GM21390 (cell line): ENCODE results near the gene PLP2.

Experiments
- ATAC-seq: cut with Tn5 transposase; IDR thresholded peaks from one replicate; pipeline ENCODE4 v1.9.1; 2021; ENCODE audit not compliant: unreplicated experiment

PLP2 gene

GRCh38 chrX:49186125-49187027, 14.7 kb downstream of the PLP2 start, which contains the start of gene PRICKLE3:
TSS of gene PRICKLE3 (minus strand) at chrX:49186373. CDS start at chrX:49186297, 76 bp downstream.
- ATAC-seq = peak; percentile 28

- no peak for ATAC-seq
These were observed 15.3 kb downstream of the PLP2 start for GRCh38 chrX:49187028-49187394.

DNA sequence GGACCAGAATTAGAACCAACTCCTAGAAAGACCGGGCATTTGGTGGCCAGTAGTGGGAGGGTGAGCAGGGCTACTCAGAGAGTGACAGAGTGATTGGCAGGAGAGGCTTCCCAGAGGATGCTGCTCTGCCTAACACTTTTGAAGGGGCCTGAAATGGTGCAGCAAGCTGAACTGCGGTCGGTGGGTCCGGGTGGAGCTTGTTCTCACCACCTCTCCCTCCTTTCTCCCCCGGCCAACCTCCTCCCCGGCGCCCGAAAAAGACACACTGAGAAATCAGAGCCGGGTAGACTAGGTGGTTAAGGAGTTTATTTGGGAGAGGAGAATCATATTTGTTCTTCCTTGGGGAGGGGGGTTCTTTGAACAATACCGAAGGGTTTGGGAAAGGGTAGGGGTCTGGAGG, 15.8 kb downstream of the PLP2 start:
- ATAC-seq = no peak

GRCh38 chrX:49188468-49189076, 16.9 kb downstream of the PLP2 start:
- ATAC-seq = no peak

DNA sequence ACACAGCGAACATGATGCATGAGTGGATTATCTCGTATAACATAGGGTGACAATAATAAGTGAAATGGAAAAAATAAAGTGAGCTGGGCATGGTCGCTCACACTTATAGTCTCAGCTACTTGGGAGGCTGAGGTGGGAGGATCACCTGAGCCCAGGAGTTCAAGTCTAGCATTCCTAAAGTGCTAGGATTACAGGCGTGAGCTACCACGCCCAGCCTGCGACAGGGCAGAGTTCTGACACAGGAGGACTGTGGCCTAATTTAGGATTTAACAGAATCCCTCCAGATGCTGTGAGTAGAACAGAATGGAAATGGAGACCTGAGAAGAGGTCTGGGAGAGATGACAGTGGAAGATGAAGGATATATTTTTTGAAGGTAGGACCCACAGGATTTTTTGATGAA, 17.9 kb downstream of the PLP2 start:
- ATAC-seq = no peak

DNA sequence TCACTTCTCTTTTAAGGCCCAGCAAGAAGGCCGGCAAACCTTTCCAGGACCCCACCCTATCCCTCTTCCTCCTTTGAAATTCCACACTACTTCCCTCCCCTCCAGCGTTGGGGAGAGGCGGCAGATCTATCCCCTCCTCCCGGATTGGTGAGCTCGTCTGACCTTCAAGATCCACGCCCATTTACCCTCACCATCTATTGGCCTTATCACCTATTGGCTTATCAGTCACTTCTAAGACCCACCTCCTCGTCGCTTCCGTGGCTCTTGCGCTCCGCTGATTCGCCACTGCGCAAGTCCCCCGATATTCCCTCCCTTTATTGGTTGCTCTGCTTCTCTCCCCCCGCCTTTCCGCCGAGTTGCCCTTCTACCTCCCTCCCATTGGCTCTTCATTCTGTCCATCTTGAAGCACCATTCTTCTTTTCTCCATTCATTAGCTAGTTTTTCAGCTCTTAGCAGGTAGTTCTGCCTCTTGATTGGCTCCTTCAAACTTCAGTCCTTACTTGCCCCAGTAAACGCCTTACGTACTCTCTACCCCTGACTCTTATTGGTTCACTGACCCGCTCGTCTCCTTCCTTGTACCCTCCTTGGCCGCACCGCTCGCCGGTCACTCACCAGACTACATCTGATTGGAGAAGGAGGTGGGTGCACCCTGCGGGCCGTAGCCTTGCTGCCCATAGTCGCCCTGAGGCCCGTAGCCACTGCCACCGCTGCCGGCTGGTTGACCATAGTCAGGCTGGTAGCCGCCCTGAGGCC, 19.3 kb downstream of the PLP2 start:
- peak; percentile 86 for ATAC-seq

GRCh38 chrX:49191574-49192011, 19.9 kb downstream of the PLP2 start:
- no peak for ATAC-seq

- no peak for ATAC-seq
These were observed 21.1 kb downstream of the PLP2 start for GRCh38 chrX:49192722-49193328.

DNA sequence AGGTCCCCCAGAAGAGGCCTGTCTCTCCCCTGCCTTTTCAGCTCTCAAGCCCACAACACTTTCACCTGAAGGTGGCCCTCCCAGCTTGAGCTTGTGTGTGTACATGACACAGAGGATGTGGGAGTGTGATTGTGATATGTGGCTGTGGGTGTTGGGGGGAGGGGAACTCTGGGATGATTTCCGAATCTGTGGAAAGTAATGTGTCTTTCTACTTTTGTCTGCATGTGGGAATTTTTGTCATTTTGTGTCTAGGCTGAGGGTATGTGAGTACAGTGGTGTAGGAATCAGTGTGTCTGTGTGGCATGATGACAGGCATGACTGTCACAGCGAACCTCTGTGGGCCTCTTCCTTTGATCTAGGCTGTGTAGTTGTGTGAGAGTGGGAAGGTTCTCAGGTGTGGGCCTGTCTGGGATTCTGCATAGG, 21.9 kb downstream of the PLP2 start:
- no peak for ATAC-seq

- no peak for ATAC-seq
These were observed 25.9 kb downstream of the PLP2 start for GRCh38 chrX:49197543-49198087.

GRCh38 chrX:49198540-49199314, 27.0 kb downstream of the PLP2 start:
- no peak for ATAC-seq

GRCh38 chrX:49199315-49199595, 27.6 kb downstream of the PLP2 start:
- ATAC-seq = no peak

DNA sequence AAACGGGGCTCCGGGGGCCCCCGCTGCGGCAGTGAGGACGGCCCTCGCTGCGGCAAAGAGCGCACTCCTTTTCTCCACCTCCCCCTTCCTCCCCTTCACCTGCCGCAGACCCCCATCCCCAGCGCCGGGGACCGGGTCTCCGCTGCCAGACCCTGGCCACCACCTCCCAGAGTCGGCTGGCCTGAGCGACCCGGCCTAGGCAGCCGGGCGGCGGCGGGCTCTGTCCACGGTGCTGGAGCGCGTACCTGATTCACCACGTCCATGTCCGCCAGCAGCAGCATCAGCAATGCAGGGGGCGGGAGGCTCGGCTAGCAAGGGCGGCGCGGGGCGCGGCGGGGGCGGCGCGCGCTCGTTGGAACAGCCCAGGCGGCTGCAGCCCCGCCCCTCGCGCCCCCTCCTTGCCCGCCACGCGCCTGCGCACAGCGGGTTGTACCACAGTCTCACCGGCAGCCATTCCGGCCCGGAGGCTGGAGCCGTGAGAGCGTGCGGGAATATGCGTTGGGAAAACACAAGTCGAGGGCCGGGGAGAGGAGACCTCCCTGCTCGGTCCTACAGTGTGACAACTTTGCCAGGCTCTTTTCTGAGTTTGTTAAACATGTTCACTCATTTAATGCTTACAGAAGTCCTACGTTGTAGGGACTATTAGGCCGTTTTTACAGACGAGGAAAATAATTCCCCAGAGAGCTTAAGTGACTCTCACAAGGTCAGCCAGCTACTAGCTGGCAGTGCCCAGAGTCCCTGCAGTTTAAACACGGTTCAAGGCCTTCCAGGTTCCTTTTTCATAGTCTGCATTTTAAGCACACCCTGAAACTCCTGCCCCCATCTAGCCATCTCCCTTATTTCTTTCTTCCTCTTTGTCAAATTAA, 28.4 kb downstream of the PLP2 start, which contains the start of gene SYP:
SYP (minus strand) TSS at position 288 of the 866 bp plus-strand sequence; CDS start at position 281, 7 bp downstream.
- ATAC-seq = peak; percentile 93

DNA sequence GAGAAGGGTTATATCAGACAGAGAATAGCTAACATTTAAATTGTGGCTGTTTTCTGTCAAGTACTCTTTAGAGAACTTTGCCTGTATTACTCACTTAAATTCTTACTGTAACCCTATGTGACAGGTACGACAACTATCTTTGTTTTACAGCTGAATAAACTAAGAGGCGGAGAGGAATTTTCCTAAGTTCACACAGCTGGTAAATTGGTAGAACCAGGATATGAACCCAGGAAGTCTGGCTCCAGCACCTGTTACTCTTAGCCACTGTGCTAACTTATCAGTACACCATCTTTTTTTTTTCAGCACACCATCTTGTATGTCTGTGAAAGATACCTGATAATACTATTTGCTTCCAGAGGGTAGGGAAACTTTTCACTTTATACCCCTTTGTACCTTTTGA, 30.3 kb downstream of the PLP2 start:
- no peak for ATAC-seq

GRCh38 chrX:49203536-49203935, 31.8 kb downstream of the PLP2 start:
- ATAC-seq = no peak

GRCh38 chrX:49204017-49204416, 32.3 kb downstream of the PLP2 start:
- no peak for ATAC-seq

GRCh38 chrX:49204709-49205108, 33.0 kb downstream of the PLP2 start:
- ATAC-seq = no peak

DNA sequence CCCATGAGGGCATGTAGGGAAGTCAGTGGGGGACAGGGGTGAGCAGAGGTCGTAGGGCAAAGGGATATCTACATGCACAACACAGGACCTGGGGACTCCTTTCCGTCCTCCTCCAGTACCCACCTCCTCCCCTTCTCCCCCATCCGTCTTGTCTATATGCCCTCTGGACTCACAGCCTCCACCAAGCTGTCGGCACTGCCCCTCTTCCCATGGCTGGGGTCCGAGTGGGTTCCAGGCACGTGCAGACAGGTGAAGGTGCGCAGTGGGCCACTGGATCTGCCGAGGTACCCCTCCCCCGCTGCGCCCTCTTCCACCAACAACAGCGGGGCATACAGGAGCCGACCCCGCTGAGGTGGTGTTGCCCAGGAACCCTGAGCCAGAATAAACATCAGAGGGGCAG, 33.7 kb downstream of the PLP2 start:
- ATAC-seq = no peak

DNA sequence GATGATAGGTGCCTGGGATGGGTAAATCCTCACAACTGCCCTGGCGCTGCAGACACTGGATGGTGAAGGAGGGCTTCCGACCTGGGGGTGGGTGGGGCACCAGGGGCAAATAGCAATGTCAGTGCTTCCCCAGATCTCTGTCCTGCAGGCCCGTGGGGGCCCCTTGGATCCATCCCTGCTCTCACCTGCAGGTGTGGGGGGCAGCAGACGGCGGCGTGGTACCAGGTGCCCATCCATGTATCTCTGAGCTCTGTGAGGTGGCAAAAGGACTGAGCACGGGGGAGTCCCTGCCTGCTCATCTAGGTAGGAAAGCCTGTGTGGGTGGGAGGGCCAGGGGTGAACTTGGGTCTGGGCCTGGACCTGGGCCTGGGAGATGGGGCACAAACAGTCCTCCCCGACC, 34.8 kb downstream of the PLP2 start:
- ATAC-seq = no peak
